ENCODE measurements around the gene OPTC. TPM values are rescaled to one million over a fixed set of nuclear protein-coding genes. Genes with fewer than 3 reads are reported as not detected.

The OPTC gene, protein sequence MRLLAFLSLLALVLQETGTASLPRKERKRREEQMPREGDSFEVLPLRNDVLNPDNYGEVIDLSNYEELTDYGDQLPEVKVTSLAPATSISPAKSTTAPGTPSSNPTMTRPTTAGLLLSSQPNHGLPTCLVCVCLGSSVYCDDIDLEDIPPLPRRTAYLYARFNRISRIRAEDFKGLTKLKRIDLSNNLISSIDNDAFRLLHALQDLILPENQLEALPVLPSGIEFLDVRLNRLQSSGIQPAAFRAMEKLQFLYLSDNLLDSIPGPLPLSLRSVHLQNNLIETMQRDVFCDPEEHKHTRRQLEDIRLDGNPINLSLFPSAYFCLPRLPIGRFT
- not detected in 5 replicates for total RNA-seq (2022; extraction: Qiagen RNA extraction)

GRCh38 chr1:203493901-203494300 is at the start of gene OPTC:
TSS of gene OPTC (plus strand) at chr1:203494153. CDS start at chr1:203496006, 1,853 bp downstream.

DNA sequence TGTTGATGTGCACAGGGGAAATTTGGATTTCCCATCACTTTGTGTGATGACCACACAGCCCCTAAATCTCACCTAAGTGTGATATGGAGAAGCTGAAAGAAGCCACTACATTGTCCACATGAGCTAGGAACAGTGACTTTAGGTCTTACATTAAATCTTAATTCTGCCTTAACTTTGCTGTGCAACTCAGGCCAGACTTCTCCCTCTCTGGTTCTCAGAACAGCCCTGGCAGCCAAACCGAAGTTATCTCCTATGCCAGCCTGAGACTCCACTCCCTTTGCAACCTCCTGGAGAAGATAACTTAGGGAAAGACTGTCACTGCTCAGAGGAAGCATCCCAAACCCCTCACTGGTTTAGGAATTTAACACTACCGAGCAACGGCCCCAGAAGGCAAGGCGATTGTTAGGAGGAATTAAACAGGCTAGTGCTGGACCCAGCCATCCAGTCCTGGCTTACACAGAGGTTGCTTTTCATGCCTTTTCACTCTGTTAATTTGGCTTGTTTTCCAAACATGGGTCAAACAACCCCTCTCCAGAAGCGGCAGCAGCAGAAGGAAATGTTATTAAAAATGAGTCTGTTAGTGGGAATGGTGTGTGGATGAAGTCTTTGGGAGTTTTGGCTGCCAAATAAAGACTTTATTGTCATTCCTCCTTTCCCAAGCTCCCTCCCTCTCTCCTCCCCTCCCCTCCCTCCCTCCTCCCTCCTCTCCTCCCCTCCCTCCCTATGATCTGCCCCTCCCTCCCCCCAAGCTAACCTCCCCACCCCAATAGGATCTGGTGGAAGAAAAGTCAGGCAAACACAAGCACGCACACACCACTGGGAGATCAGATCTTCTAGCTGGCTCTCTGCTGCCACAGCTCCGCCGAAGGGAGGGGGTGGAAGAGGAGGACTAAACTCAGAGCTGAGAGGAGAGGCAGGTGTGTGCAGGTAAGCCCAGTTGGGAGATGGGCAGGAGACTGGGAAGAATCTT is 18.7 kb upstream of the OPTC start, which contains the start of gene PRELP:
Gene PRELP, plus strand, starts transcription at position 795 of the 970 bp plus-strand sequence. CDS start 7,379 bp downstream, outside the sequence.

Other genes starting within 250 kb of the OPTC start
- 10.1 to 14.5 TPM (median 14.2 TPM) in 5 replicates for gene BTG2, start 188.6 kb upstream of the OPTC start, total RNA-seq (2022; extraction: Qiagen RNA extraction)
- 0.03 to 0.05 TPM in 2 of 5 replicates, not detected in the others for gene FMOD, start 143.0 kb upstream of the OPTC start, total RNA-seq (2022; extraction: Qiagen RNA extraction)
- 0.01 to 0.02 TPM (median 0.02 TPM) in 3 of 5 replicates, not detected in the others for gene PRELP, start 18.3 kb upstream of the OPTC start, total RNA-seq (2022; extraction: Qiagen RNA extraction)
- 10.0 to 19.3 TPM (median 14.6 TPM) in 5 replicates for gene ATP2B4, start 132.7 kb downstream of the OPTC start, total RNA-seq (2022; extraction: Qiagen RNA extraction)

All from A549 treated with CORT108297 at 1 μM for 4 hours (cell line).